CD4-positive, alpha-beta T cell (primary cell): Measurements from ENCODE around the gene RHOD. TPM values are rescaled to one million over a fixed set of nuclear protein-coding genes. Genes with fewer than 3 reads are reported as not detected.

Source experiments
- ATAC-seq: fragments of 200-7000 bp; cut with Tn5 transposase; one replicate; pipeline ENCODE4 v1.10.0; 2022; ENCODE audit warnings: mild to moderate bottlenecking; ENCODE audit not compliant: poor library complexity
- CTCF ChIA-PET: fragments of 350-600 bp; sonication (Branson Sonifier 250); formaldehyde crosslinking; loops from one replicate; lab custom pipeline; 2021; ENCODE audit warnings: antibody characterized with exemption, inconsistent platforms; lab: Charles Lee
- POLR2A ChIA-PET: fragments of 350-600 bp; sonication (Branson Sonifier 250); formaldehyde crosslinking; loops from one replicate; lab custom pipeline; 2021; ENCODE audit warnings: antibody characterized with exemption, inconsistent platforms; lab: Charles Lee
- DNase-seq, 14 experiments: peaks; one replicate each; pipeline ENCODE4 v3.0.0-alpha.2; 2013 to 2020; ENCODE audit warnings: mixed read lengths in 2 of 14
- H3K27ac ChIP-seq, 2 donors: one replicate each; pipeline versions ENCODE4 v1.5.1 to v1.7.0; 2013; ENCODE audit warnings: low read length in 2 of 2, low read depth in 1 of 2, mild to moderate bottlenecking in 1 of 2
- H3K27me3 ChIP-seq, 2 experiments: 1 replicate in 1 of 2; 2 replicates in 1 of 2; pipeline versions ENCODE4 v1.6.1 to v1.7.0; 2013; ENCODE audit warnings: low read length in 2 of 2, control low read depth in 1 of 2, mild to moderate bottlenecking in 1 of 2, moderate library complexity in 1 of 2; ENCODE audit not compliant: insufficient read depth in 2 of 2, control insufficient read depth in 1 of 2
- H3K36me3 ChIP-seq: one replicate; pipeline ENCODE4 v1.6.1; 2013; ENCODE audit warnings: low read length, control low read depth; ENCODE audit not compliant: insufficient read depth
- H3K4me1 ChIP-seq: one replicate; pipeline ENCODE4 v1.6.1; 2013; ENCODE audit warnings: low read length, control low read depth; ENCODE audit not compliant: insufficient read depth
- H3K4me3 ChIP-seq: one replicate; pipeline ENCODE4 v1.5.1; 2013; ENCODE audit warnings: mild to moderate bottlenecking, low read length, moderate library complexity
- H3K9me3 ChIP-seq, 2 experiments: 1 replicate in 1 of 2; 2 replicates in 1 of 2; pipeline versions ENCODE4 v1.6.1 to v1.7.0; 2013; ENCODE audit warnings: low read length in 2 of 2, mild to moderate bottlenecking in 2 of 2, control low read depth in 1 of 2, moderate library complexity in 1 of 2; ENCODE audit not compliant: control insufficient read depth in 1 of 2, insufficient read depth in 1 of 2
- H3K27ac Mint-ChIP-seq: one replicate; pipeline ENCODE4 v1.8.0; 2020; ENCODE audit warnings: mixed read lengths
- H3K27me3 Mint-ChIP-seq: one replicate; pipeline ENCODE4 v1.8.0; 2021; ENCODE audit warnings: mixed read lengths
- H3K36me3 Mint-ChIP-seq: one replicate; pipeline ENCODE4 v1.8.0; 2021; ENCODE audit warnings: low read depth, mixed read lengths
- H3K4me1 Mint-ChIP-seq: one replicate; pipeline ENCODE4 v1.8.0; 2021; ENCODE audit warnings: low read depth, mixed read lengths
- H3K4me3 Mint-ChIP-seq: one replicate; pipeline ENCODE4 v1.8.0; 2020; ENCODE audit warnings: mild to moderate bottlenecking, mixed read lengths
- H3K9me3 Mint-ChIP-seq: one replicate; pipeline ENCODE4 v1.8.0; 2020; ENCODE audit warnings: mixed read lengths
- CTCF ChIP-seq: fragments of 200-600 bp; IDR thresholded peaks from one replicate; pipeline ENCODE4 v1.8.0; 2022; ENCODE audit warnings: antibody characterized with exemption, mild to moderate bottlenecking
- intact Hi-C, 2 experiments: fragments of 100-400 bp; cut with DNase I in 1 of 2; cut with micrococcal nuclease in 1 of 2; formaldehyde crosslinking; loops; one replicate each; pipeline versions ENCODE4 v1.15.1 to v1.9.0; 2023 to 2025; cut with DNase I, micrococcal nuclease
- total RNA-seq, 174 experiments: library from RNA in 2 of 174; stranded (reverse) in 2 of 174; gene quantifications; one replicate each; pipeline ENCODE4 v1.2.3 and lab custom pipeline; 2021 to 2026

Gene RHOD
- total RNA-seq, 2 experiments from 2014 or later, result not detected

GRCh38 chr11:67066333-67066709, 9.7 kb downstream of the RHOD start:
- Mint-ChIP-seq H3K9me3 (no peaks in the 10 kb centered on the region), H3K27ac (no peak overlapping the region), H3K27me3 (no peaks in the 10 kb centered on the region), H3K4me1 (no peaks in the 10 kb centered on the region), H3K36me3 (no peaks in the 10 kb centered on the region), H3K4me3 (no peak overlapping the region)
- intact Hi-C loops, result no loop called here
- no peaks in the 10 kb centered on the region for H3K36me3 ChIP-seq
- no peak overlapping the region for H3K4me3 ChIP-seq
- CTCF ChIA-PET, result no interaction called here
- H3K9me3 ChIP-seq, result no peaks in the 10 kb centered on the region
- TF ChIP-seq CTCF, result no peak
- POLR2A ChIA-PET, result no interaction called here
- H3K27ac ChIP-seq, result no peak overlapping the region
- H3K27me3 ChIP-seq, result no peaks in the 10 kb centered on the region
- DNase-seq (no peak), ATAC-seq (no peak)
- H3K4me1 ChIP-seq, result peaks cover 2% of the 10 kb centered on the region

- Histone ChIP-seq H3K36me3 (no peaks in the 10 kb centered on the region), H3K4me1 (peaks cover 8% of the 10 kb centered on the region), H3K4me3 (peak overlapping the region; percentile 37), H3K27ac (no peak overlapping the region), H3K9me3 (no peaks in the 10 kb centered on the region), H3K27me3 (peaks cover 0 to 2% of the 10 kb centered on the region in 2 experiments)
- no peaks in the 10 kb centered on the region for H3K36me3 Mint-ChIP-seq
- no peak overlapping the region for H3K4me3 Mint-ChIP-seq
- TF ChIP-seq CTCF, result peak; percentile 85
- H3K9me3 Mint-ChIP-seq, result no peaks in the 10 kb centered on the region
- H3K27me3 Mint-ChIP-seq, result peaks cover 6% of the 10 kb centered on the region
- POLR2A ChIA-PET, result no interaction called here
- CTCF ChIA-PET, result interaction anchor here (0.7 to 1.1 kb wide), 4 partner anchors 9 to 118 kb away, joined by 3 to 5 read pairs (median 3); no protein-coding TSS in a partner anchor
- no peaks in the 10 kb centered on the region for H3K4me1 Mint-ChIP-seq
- H3K27ac Mint-ChIP-seq, result no peak overlapping the region
- DNase-seq, result peak; percentile 50 to 82 (median 66)
- intact Hi-C loops, result loop anchor here (1.0 to 5.0 kb wide), 3 partner anchors 17 to 379 kb away; no protein-coding TSS in a partner anchor
- peak; percentile 99 for ATAC-seq
These were observed 15.0 kb downstream of the RHOD start for GRCh38 chr11:67071420-67072284.

- H3K36me3 Mint-ChIP-seq, result no peaks in the 10 kb centered on the region
These were observed 15.6 kb downstream of the RHOD start for GRCh38 chr11:67072295-67072694.

More at GRCh38 chr11:67072295-67072694, 15.6 kb downstream of the RHOD start:
- POLR2A ChIA-PET, result no interaction called here
- H3K9me3 Mint-ChIP-seq, result no peaks in the 10 kb centered on the region
- no peaks in the 10 kb centered on the region for H3K9me3 ChIP-seq
- intact Hi-C loops, result loop anchor here in 1 of 2 experiments (5.0 kb wide), 1 partner anchor 380 kb away; no protein-coding TSS in a partner anchor
- peaks cover 0 to 2% of the 10 kb centered on the region in 2 experiments for H3K27me3 ChIP-seq
- H3K27ac ChIP-seq, result no peak overlapping the region
- CTCF ChIA-PET, result interaction anchor here (0.7 to 1.0 kb wide), 4 partner anchors 96 to 134 kb away, joined by 3 read pairs; no protein-coding TSS in a partner anchor
- H3K4me3 ChIP-seq, result no peak overlapping the region
- H3K4me1 ChIP-seq, result peaks cover 8% of the 10 kb centered on the region
- H3K27ac Mint-ChIP-seq, result no peak overlapping the region
- H3K36me3 ChIP-seq, result no peaks in the 10 kb centered on the region
- ATAC-seq (no peak), DNase-seq (no peak)
- H3K4me1 Mint-ChIP-seq, result no peaks in the 10 kb centered on the region
- H3K27me3 Mint-ChIP-seq, result peaks cover 6% of the 10 kb centered on the region
- TF ChIP-seq CTCF, result no peak
- no peak overlapping the region for H3K4me3 Mint-ChIP-seq
